Measurements from ENCODE around the gene CELF2. TPM values are rescaled to one million over a fixed set of nuclear protein-coding genes. Genes with fewer than 3 reads are reported as not detected.

CELF2 gene
- total and polyA plus RNA-seq, 2 experiments from 2014 or later = 14.4 to 26.5 TPM

GRCh38 chr10:11284291-11285085 lies 266.8 kb downstream of the CELF2 start:
- H3K9me3 ChIP-seq (ENCODE audit: low read depth) = no peaks in the 10 kb centered on the region
- H3K4me2 ChIP-seq (ENCODE audit: unreplicated experiment) = no peak overlapping the region
- in situ Hi-C loops (cut with MboI) = no loop called here
- no peak for DNase-seq
- H3F3A ChIP-seq (ENCODE audit: insufficient read depth) = no peaks in the 10 kb centered on the region
- no peak for TF ChIP-seq EZH2phosphoT487 (IDR thresholded peaks at IDR 0.05; ENCODE audit: insufficient read depth, low read depth)
- TF ChIP-seq EZH2 (IDR thresholded peaks at IDR 0.05; ENCODE audit: insufficient read depth, poor library complexity, severe bottlenecking) = no peak
- H2AFZ ChIP-seq = no peak overlapping the region
- 76 to 86% methylated on average over 5 to 7 of the region's 7 CpGs for WGBS, 2 experiments (ENCODE audit: low coverage in 1 of 2, low lambda C conversion rate in 2 of 2, missing lambda C conversion rate in 2 of 2)
- H3K36me3 ChIP-seq (ENCODE audit: low read depth) = no peaks in the 10 kb centered on the region
- no peaks in the 10 kb centered on the region for H3K79me2 ChIP-seq (ENCODE audit: insufficient read depth)
- H3K4me3 ChIP-seq = no peak overlapping the region
- H3K4me1 ChIP-seq (ENCODE audit: insufficient read depth) = no peaks in the 10 kb centered on the region
- no peaks in the 10 kb centered on the region for H3K27me3 ChIP-seq (replicated peaks; ENCODE audit: insufficient read depth)
- no peaks in the 10 kb centered on the region for H4K20me1 ChIP-seq (ENCODE audit: insufficient read depth)
- no peaks in the 10 kb centered on the region for H3K9me2 ChIP-seq (ENCODE audit: insufficient read depth)
- H3K27ac ChIP-seq = no peak overlapping the region
- no peak overlapping the region for H3K9ac ChIP-seq

GRCh38 chr10:11285171-11285570 lies 267.5 kb downstream of the CELF2 start:
- Histone ChIP-seq H3K27me3 (replicated peaks; ENCODE audit: insufficient read depth) (no peaks in the 10 kb centered on the region), H3K9me3 (ENCODE audit: low read depth) (no peaks in the 10 kb centered on the region), H2AFZ (no peak overlapping the region), H4K20me1 (ENCODE audit: insufficient read depth) (no peaks in the 10 kb centered on the region), H3K79me2 (ENCODE audit: insufficient read depth) (no peaks in the 10 kb centered on the region), H3K4me1 (ENCODE audit: insufficient read depth) (no peaks in the 10 kb centered on the region), H3K4me2 (ENCODE audit: unreplicated experiment) (no peak overlapping the region), H3K9ac (no peak overlapping the region), H3F3A (ENCODE audit: insufficient read depth) (no peaks in the 10 kb centered on the region), H3K4me3 (no peak overlapping the region), H3K27ac (no peak overlapping the region), H3K9me2 (ENCODE audit: insufficient read depth) (no peaks in the 10 kb centered on the region), H3K36me3 (ENCODE audit: low read depth) (no peaks in the 10 kb centered on the region)
- peak; percentile 8 for DNase-seq
- TF ChIP-seq EZH2 (IDR thresholded peaks at IDR 0.05; ENCODE audit: insufficient read depth, poor library complexity, severe bottlenecking) (no peak), EZH2phosphoT487 (IDR thresholded peaks at IDR 0.05; ENCODE audit: insufficient read depth, low read depth) (no peak)
- in situ Hi-C loops (cut with MboI) = no loop called here
- 50 to 65% methylated on average over 4 of the region's 4 CpGs for WGBS, 2 experiments (ENCODE audit: low coverage in 1 of 2, low lambda C conversion rate in 2 of 2, missing lambda C conversion rate in 2 of 2)

GRCh38 chr10:11286261-11286852 lies 268.7 kb downstream of the CELF2 start:
- no peak for TF ChIP-seq EZH2 (IDR thresholded peaks at IDR 0.05; ENCODE audit: insufficient read depth, poor library complexity, severe bottlenecking)
- TF ChIP-seq EZH2phosphoT487 (IDR thresholded peaks at IDR 0.05; ENCODE audit: insufficient read depth, low read depth) = no peak
- no peaks in the 10 kb centered on the region for H3K9me3 ChIP-seq (ENCODE audit: low read depth)
- no peak overlapping the region for H3K4me3 ChIP-seq
- H3K9ac ChIP-seq = no peak overlapping the region
- H3K9me2 ChIP-seq (ENCODE audit: insufficient read depth) = no peaks in the 10 kb centered on the region
- H3K4me1 ChIP-seq (ENCODE audit: insufficient read depth) = no peaks in the 10 kb centered on the region
- H3K79me2 ChIP-seq (ENCODE audit: insufficient read depth) = no peaks in the 10 kb centered on the region
- no peaks in the 10 kb centered on the region for H4K20me1 ChIP-seq (ENCODE audit: insufficient read depth)
- no peak for DNase-seq
- in situ Hi-C loops (cut with MboI) = no loop called here
- H3K27ac ChIP-seq = no peak overlapping the region
- no peaks in the 10 kb centered on the region for H3K27me3 ChIP-seq (replicated peaks; ENCODE audit: insufficient read depth)
- 69 to 76% methylated on average over 7 of the region's 7 CpGs for whole genome bisulfite sequencing, 2 experiments (ENCODE audit: low coverage in 1 of 2, low lambda C conversion rate in 2 of 2, missing lambda C conversion rate in 2 of 2)
- no peaks in the 10 kb centered on the region for H3F3A ChIP-seq (ENCODE audit: insufficient read depth)
- H3K4me2 ChIP-seq (ENCODE audit: unreplicated experiment) = no peak overlapping the region
- no peaks in the 10 kb centered on the region for H3K36me3 ChIP-seq (ENCODE audit: low read depth)
- H2AFZ ChIP-seq = no peak overlapping the region

- no peak overlapping the region for H2AFZ ChIP-seq
- no peaks in the 10 kb centered on the region for H3F3A ChIP-seq (ENCODE audit: insufficient read depth)
- TF ChIP-seq EZH2phosphoT487 (IDR thresholded peaks at IDR 0.05; ENCODE audit: insufficient read depth, low read depth) (no peak), EZH2 (IDR thresholded peaks at IDR 0.05; ENCODE audit: insufficient read depth, poor library complexity, severe bottlenecking) (no peak)
- no peaks in the 10 kb centered on the region for H3K36me3 ChIP-seq (ENCODE audit: low read depth)
- H3K4me3 ChIP-seq = no peak overlapping the region
- no peak for DNase-seq
- H3K9ac ChIP-seq = no peak overlapping the region
- in situ Hi-C loops (cut with MboI) = no loop called here
- H3K4me1 ChIP-seq (ENCODE audit: insufficient read depth) = no peaks in the 10 kb centered on the region
- H3K27me3 ChIP-seq (replicated peaks; ENCODE audit: insufficient read depth) = no peaks in the 10 kb centered on the region
- H3K9me3 ChIP-seq (ENCODE audit: low read depth) = no peaks in the 10 kb centered on the region
- H3K9me2 ChIP-seq (ENCODE audit: insufficient read depth) = no peaks in the 10 kb centered on the region
- 69 to 70% methylated on average over 13 of the region's 13 CpGs for WGBS, 2 experiments (ENCODE audit: low coverage in 1 of 2, low lambda C conversion rate in 2 of 2, missing lambda C conversion rate in 2 of 2)
- H4K20me1 ChIP-seq (ENCODE audit: insufficient read depth) = no peaks in the 10 kb centered on the region
- H3K4me2 ChIP-seq (ENCODE audit: unreplicated experiment) = no peak overlapping the region
- no peak overlapping the region for H3K27ac ChIP-seq
- H3K79me2 ChIP-seq (ENCODE audit: insufficient read depth) = no peaks in the 10 kb centered on the region
Measured at GRCh38 chr10:11288302-11288701, 270.6 kb downstream of the CELF2 start.

All from GM23248 (cell line).